ENCODE measurements around the gene NLRC3. TPM values are rescaled to one million over a fixed set of nuclear protein-coding genes. Genes with fewer than 3 reads are reported as not detected.
"Not testable (repeated sequence)": the region's sequence is repeated elsewhere in the genome, so short reads cannot be mapped to it uniquely, and the experiment has no call there.

Gene NLRC3
- polyA plus RNA-seq, 2 donors, result 0.41 to 0.81 TPM

- Histone ChIP-seq H3K27me3 (ENCODE audit: control insufficient read depth in 1 of 2, insufficient read depth in 2 of 2, low read length in 2 of 2) (no peaks in the 10 kb centered on the region), H3K4me1 (ENCODE audit: control insufficient read depth in 2 of 2, insufficient read depth in 2 of 2, low read length in 1 of 2) (no peaks in the 10 kb centered on the region), H3K36me3 (ENCODE audit: control insufficient read depth in 2 of 2, insufficient read depth in 2 of 2, low read length in 1 of 2) (peaks cover 0 to 2% of the 10 kb centered on the region in 2 donors), H3K9me3 (ENCODE audit: control insufficient read depth in 2 of 2, insufficient read depth in 1 of 2, low read depth in 1 of 2, low read length in 1 of 2) (no peaks in the 10 kb centered on the region), H3K27ac (ENCODE audit: low read depth in 2 of 2, low read length in 1 of 2) (peak overlapping the region in 1 of 2 donors; percentile 71), H3K4me3 (ENCODE audit: low read depth in 1 of 2, low read length in 2 of 2) (peak overlapping the region; percentile 81 to 92)
- 3 to 4% methylated on average over 10 of the region's 10 CpGs for WGBS, 2 donors
Measured at GRCh38 chr16:3610698-3611145, 33.5 kb upstream of the NLRC3 start.

GRCh38 chr16:3609895-3610697 is 32.9 kb upstream of the NLRC3 start:
- Histone ChIP-seq H3K4me1 (ENCODE audit: control insufficient read depth in 2 of 2, insufficient read depth in 2 of 2, low read length in 1 of 2) (no peaks in the 10 kb centered on the region), H3K9me3 (ENCODE audit: control insufficient read depth in 2 of 2, insufficient read depth in 1 of 2, low read depth in 1 of 2, low read length in 1 of 2) (no peaks in the 10 kb centered on the region), H3K36me3 (ENCODE audit: control insufficient read depth in 2 of 2, insufficient read depth in 2 of 2, low read length in 1 of 2) (peaks cover 0 to under 1% of the 10 kb centered on the region in 2 donors), H3K27ac (ENCODE audit: low read depth in 2 of 2, low read length in 1 of 2) (no peak overlapping the region), H3K4me3 (ENCODE audit: low read depth in 1 of 2, low read length in 2 of 2) (peak overlapping the region in 1 of 2 donors; percentile 92), H3K27me3 (ENCODE audit: control insufficient read depth in 1 of 2, insufficient read depth in 2 of 2, low read length in 2 of 2) (no peaks in the 10 kb centered on the region)
- 51 to 58% methylated on average over 14 of the region's 14 CpGs for WGBS, 2 donors

- not testable (repeated sequence) for H3K4me3 ChIP-seq (ENCODE audit: low read depth in 1 of 2, low read length in 2 of 2); H3K27ac ChIP-seq (ENCODE audit: low read depth in 2 of 2, low read length in 1 of 2)
- 92 to 95% methylated on average over 13 of the region's 13 CpGs for WGBS, 2 donors
Measured at GRCh38 chr16:3608976-3609375, 31.8 kb upstream of the NLRC3 start.

GRCh38 chr16:3608069-3608468 is 30.9 kb upstream of the NLRC3 start:
- no peaks in the 10 kb centered on the region for H3K4me1 ChIP-seq (ENCODE audit: control insufficient read depth in 2 of 2, insufficient read depth in 2 of 2, low read length in 1 of 2)
- no peak overlapping the region for H3K27ac ChIP-seq (ENCODE audit: low read depth in 2 of 2, low read length in 1 of 2)
- no peak overlapping the region for H3K4me3 ChIP-seq (ENCODE audit: low read depth in 1 of 2, low read length in 2 of 2)
- no peaks in the 10 kb centered on the region for H3K36me3 ChIP-seq (ENCODE audit: control insufficient read depth in 2 of 2, insufficient read depth in 2 of 2, low read length in 1 of 2)
- 83 to 87% methylated on average over 5 of the region's 5 CpGs for WGBS, 2 donors
- no peaks in the 10 kb centered on the region for H3K27me3 ChIP-seq (ENCODE audit: control insufficient read depth in 1 of 2, insufficient read depth in 2 of 2, low read length in 2 of 2)
- no peaks in the 10 kb centered on the region for H3K9me3 ChIP-seq (ENCODE audit: control insufficient read depth in 2 of 2, insufficient read depth in 1 of 2, low read depth in 1 of 2, low read length in 1 of 2)

More at GRCh38 chr16:3608976-3609375, 31.8 kb upstream of the NLRC3 start:
- H3K27me3 ChIP-seq (ENCODE audit: control insufficient read depth in 1 of 2, insufficient read depth in 2 of 2, low read length in 2 of 2); H3K9me3 ChIP-seq (ENCODE audit: control insufficient read depth in 2 of 2, insufficient read depth in 1 of 2, low read depth in 1 of 2, low read length in 1 of 2); H3K4me1 ChIP-seq (ENCODE audit: control insufficient read depth in 2 of 2, insufficient read depth in 2 of 2, low read length in 1 of 2); H3K36me3 ChIP-seq (ENCODE audit: control insufficient read depth in 2 of 2, insufficient read depth in 2 of 2, low read length in 1 of 2): not testable (repeated sequence)

- Histone ChIP-seq H3K36me3 (ENCODE audit: control insufficient read depth in 2 of 2, insufficient read depth in 2 of 2, low read length in 1 of 2) (no peaks in the 10 kb centered on the region), H3K4me1 (ENCODE audit: control insufficient read depth in 2 of 2, insufficient read depth in 2 of 2, low read length in 1 of 2) (no peaks in the 10 kb centered on the region), H3K27me3 (ENCODE audit: control insufficient read depth in 1 of 2, insufficient read depth in 2 of 2, low read length in 2 of 2) (no peaks in the 10 kb centered on the region), H3K4me3 (ENCODE audit: low read depth in 1 of 2, low read length in 2 of 2) (no peak overlapping the region), H3K9me3 (ENCODE audit: control insufficient read depth in 2 of 2, insufficient read depth in 1 of 2, low read depth in 1 of 2, low read length in 1 of 2) (no peaks in the 10 kb centered on the region), H3K27ac (ENCODE audit: low read depth in 2 of 2, low read length in 1 of 2) (no peak overlapping the region)
- WGBS, 2 donors, result 82 to 84% methylated on average over 2 of the region's 2 CpGs
Measured at GRCh38 chr16:3607634-3608033, 30.4 kb upstream of the NLRC3 start.

GRCh38 chr16:3607161-3607560 is 30.0 kb upstream of the NLRC3 start:
- Histone ChIP-seq H3K36me3 (ENCODE audit: control insufficient read depth in 2 of 2, insufficient read depth in 2 of 2, low read length in 1 of 2) (peaks cover 0 to 1% of the 10 kb centered on the region in 2 donors), H3K4me3 (ENCODE audit: low read depth in 1 of 2, low read length in 2 of 2) (no peak overlapping the region), H3K4me1 (ENCODE audit: control insufficient read depth in 2 of 2, insufficient read depth in 2 of 2, low read length in 1 of 2) (no peaks in the 10 kb centered on the region), H3K27ac (ENCODE audit: low read depth in 2 of 2, low read length in 1 of 2) (no peak overlapping the region), H3K27me3 (ENCODE audit: control insufficient read depth in 1 of 2, insufficient read depth in 2 of 2, low read length in 2 of 2) (no peaks in the 10 kb centered on the region), H3K9me3 (ENCODE audit: control insufficient read depth in 2 of 2, insufficient read depth in 1 of 2, low read depth in 1 of 2, low read length in 1 of 2) (no peaks in the 10 kb centered on the region)
- 92% methylated on average over 7 of the region's 7 CpGs for WGBS, 2 donors

- Histone ChIP-seq H3K9me3 (ENCODE audit: control insufficient read depth in 2 of 2, insufficient read depth in 1 of 2, low read depth in 1 of 2, low read length in 1 of 2) (no peaks in the 10 kb centered on the region), H3K27ac (ENCODE audit: low read depth in 2 of 2, low read length in 1 of 2) (no peak overlapping the region), H3K27me3 (ENCODE audit: control insufficient read depth in 1 of 2, insufficient read depth in 2 of 2, low read length in 2 of 2) (no peaks in the 10 kb centered on the region), H3K4me3 (ENCODE audit: low read depth in 1 of 2, low read length in 2 of 2) (no peak overlapping the region), H3K4me1 (ENCODE audit: control insufficient read depth in 2 of 2, insufficient read depth in 2 of 2, low read length in 1 of 2) (no peaks in the 10 kb centered on the region), H3K36me3 (ENCODE audit: control insufficient read depth in 2 of 2, insufficient read depth in 2 of 2, low read length in 1 of 2) (peaks cover 0 to 5% of the 10 kb centered on the region in 2 donors)
- 87% methylated on average over 11 of the region's 11 CpGs for WGBS, 2 donors
Measured at GRCh38 chr16:3606441-3606840, 29.2 kb upstream of the NLRC3 start.

GRCh38 chr16:3602320-3602653 is 25.1 kb upstream of the NLRC3 start:
- 94 to 95% methylated on average over 7 of the region's 7 CpGs for WGBS, 2 donors
- Histone ChIP-seq H3K9me3 (ENCODE audit: control insufficient read depth in 2 of 2, insufficient read depth in 1 of 2, low read depth in 1 of 2, low read length in 1 of 2) (peaks cover 0 to 2% of the 10 kb centered on the region in 2 donors), H3K27me3 (ENCODE audit: control insufficient read depth in 1 of 2, insufficient read depth in 2 of 2, low read length in 2 of 2) (no peaks in the 10 kb centered on the region), H3K4me1 (ENCODE audit: control insufficient read depth in 2 of 2, insufficient read depth in 2 of 2, low read length in 1 of 2) (no peaks in the 10 kb centered on the region), H3K27ac (ENCODE audit: low read depth in 2 of 2, low read length in 1 of 2) (no peak overlapping the region), H3K36me3 (ENCODE audit: control insufficient read depth in 2 of 2, insufficient read depth in 2 of 2, low read length in 1 of 2) (peaks cover 3 to 13% of the 10 kb centered on the region in 2 donors), H3K4me3 (ENCODE audit: low read depth in 1 of 2, low read length in 2 of 2) (no peak overlapping the region)

GRCh38 chr16:3601614-3602319 is 24.6 kb upstream of the NLRC3 start:
- Histone ChIP-seq H3K27me3 (ENCODE audit: control insufficient read depth in 1 of 2, insufficient read depth in 2 of 2, low read length in 2 of 2) (no peaks in the 10 kb centered on the region), H3K27ac (ENCODE audit: low read depth in 2 of 2, low read length in 1 of 2) (no peak overlapping the region), H3K4me1 (ENCODE audit: control insufficient read depth in 2 of 2, insufficient read depth in 2 of 2, low read length in 1 of 2) (no peaks in the 10 kb centered on the region), H3K36me3 (ENCODE audit: control insufficient read depth in 2 of 2, insufficient read depth in 2 of 2, low read length in 1 of 2) (peaks cover 3 to 16% of the 10 kb centered on the region in 2 donors), H3K4me3 (ENCODE audit: low read depth in 1 of 2, low read length in 2 of 2) (no peak overlapping the region), H3K9me3 (ENCODE audit: control insufficient read depth in 2 of 2, insufficient read depth in 1 of 2, low read depth in 1 of 2, low read length in 1 of 2) (peaks cover 0 to 2% of the 10 kb centered on the region in 2 donors)
- 79 to 86% methylated on average over 13 of the region's 13 CpGs for WGBS, 2 donors
